Stimulated activated CD4-positive, alpha-beta T cell treated with anti-CD3 and anti-CD28 coated beads, Interleukin-2, amount 100 ng/mL, for 24 hours (primary cell): ENCODE measurements around the gene CCDC17.

Experiments used
- DNase-seq, 2 donors: peaks; one replicate each; pipeline ENCODE4 v3.0.0-alpha.2; 2020

The CCDC17 gene

DNA sequence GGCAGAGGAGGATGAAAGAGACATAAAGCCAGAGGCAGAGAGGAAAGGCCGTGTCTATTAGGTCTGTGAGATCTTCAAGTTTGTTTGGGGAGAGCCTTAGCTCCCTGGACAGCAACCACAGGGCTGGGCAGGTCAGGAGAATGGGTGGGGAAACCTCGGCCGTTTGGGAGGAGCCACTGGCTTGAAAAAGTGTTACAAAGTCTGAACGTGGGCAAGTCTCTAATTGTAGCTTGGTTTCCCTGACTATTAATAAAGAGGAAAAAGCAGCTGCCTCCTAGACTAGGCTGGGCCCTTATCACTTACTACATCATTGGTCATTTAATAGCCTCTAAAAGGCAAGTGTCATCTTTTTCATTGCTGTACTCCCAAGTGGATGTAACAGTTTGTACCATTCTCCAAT, at the start of gene CCDC17:
CCDC17 (minus strand) TSS at position 83 of the 400 bp plus-strand sequence. CDS start 145 bp downstream, outside the sequence.
- no peak for DNase-seq

DNA sequence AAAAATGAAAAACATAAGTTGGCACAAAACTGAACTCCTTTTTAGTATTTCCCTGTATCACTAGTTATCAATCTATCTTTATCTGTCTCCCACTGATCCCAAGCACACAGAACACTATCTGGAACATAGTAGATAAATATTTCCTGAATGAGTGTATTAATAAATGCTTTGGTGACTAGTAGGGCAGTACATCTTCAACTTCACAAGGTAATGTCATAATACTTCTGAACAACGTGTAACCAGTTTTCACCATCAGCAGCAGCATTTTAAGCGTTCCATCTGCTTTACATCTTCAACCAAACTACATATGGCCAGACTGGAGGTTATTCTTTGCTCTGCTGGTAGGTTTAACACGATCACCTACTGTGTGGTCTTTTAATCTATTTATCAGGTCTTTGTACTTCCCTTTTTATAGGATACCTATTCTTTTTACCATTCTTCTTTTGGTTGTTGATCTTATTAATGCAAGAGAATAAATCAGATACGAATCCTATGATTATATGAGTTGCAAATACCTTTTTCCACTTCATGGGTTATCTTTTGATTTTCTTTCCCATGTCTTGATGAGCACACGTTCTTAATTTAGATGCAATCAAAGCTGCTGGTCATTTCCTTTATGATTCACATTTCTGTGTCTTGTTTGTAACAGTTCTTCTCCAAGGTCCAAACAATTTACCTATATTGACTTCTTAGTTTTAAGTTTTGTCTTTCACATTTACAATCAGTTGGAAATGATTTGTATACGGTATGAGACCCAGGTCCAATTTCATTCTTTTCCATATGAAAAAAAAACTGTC, 46.2 kb upstream of the CCDC17 start:
- no peak for DNase-seq

- no peak for DNase-seq
Measured at GRCh38 chr1:45669379-45669778, 45.5 kb upstream of the CCDC17 start.

DNA sequence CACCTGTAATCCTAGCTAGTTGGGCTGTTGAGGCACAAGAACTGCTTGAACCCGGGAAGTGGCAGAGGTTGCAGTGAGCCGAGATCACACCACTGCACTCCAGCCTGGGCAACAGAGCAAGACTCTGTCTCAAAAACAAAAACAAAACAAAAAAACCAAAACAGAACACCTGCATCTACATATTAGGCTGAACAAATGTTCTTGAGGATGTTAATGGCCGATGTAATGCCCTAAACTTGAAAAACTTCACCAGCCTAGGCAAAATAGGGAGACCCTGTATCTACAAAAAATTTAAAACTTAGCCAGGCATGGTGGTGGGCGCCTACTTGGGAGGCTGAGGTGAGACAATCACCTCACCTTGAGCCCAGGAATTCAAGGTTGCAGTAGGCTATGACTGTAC, 44.7 kb upstream of the CCDC17 start:
- no peak for DNase-seq

DNA sequence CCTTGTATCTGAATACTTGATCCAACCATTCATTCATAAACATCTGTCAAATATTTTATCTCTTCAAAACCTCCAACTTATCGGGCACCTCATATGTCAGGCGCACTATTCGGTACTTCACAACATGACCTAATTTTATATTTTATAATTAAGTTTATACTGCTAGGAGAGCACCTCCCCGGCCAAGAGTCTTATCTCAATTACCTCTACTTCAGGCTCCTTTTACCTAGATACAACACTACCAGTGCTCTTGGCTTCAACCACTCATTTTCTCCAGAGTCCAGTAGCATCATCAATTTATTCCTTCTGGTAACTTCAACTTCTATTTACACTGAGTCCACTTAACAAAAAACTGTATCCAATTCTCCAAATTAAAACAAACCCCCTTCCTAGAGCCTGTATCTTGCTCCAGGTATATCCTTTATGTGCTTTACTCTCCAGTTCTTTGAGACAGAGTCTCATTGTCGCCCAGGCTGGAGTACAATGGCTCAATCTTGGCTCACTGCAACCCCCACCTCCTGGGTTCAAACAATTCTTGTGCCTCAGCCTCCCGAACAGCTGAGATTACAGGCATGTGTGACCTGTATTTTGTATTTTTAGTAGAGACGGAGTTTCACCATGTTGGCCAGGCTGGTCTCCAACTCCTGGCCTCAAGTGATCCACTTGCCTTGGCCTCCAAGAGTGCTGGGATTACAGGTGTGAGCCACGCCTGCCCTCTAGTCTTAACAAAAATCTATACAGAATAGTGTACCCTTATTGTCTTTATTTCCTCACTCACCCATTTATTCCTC, 43.7 kb upstream of the CCDC17 start:
- no peak for DNase-seq

DNA sequence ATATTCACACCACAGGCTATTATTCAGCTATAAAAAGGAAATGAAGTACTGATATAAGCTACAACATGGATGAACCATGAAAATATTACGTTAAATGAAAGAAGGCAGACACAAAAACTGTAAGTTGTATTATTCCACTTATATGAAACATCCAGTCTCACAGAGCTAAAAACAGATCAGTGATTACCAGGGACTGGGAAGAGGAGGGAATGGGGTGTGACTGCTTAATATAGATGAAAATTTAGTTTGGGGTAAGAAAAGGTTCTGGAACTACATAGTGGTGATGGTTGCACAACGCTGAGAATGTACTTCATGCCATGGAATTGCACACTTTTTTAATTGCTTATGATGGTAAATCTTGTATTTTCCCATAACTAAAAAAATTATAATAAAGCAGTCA, 43.0 kb upstream of the CCDC17 start:
- DNase-seq = no peak

DNA sequence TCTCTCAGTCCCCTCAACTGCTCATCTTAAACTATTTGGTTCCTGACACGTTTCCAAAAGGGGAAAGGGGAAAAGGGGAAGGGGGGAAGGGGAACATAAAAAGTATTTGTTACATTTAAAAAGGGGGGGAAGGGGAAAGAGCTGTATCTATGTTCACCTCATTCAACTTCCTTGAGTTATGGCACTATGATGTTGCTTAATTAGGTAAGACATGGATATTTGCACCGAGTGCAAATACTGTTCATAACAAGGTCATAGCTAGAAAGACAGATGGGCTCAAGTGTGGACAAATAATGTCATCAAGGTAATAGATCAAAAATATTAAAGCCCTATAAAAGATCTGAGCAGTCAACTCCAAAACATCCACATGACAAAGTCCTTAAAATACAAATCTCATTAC, 36.5 kb upstream of the CCDC17 start:
- no peak for DNase-seq

GRCh38 chr1:45659222-45659621, 35.4 kb upstream of the CCDC17 start:
- DNase-seq = no peak

GRCh38 chr1:45658171-45658570, 34.3 kb upstream of the CCDC17 start:
- no peak for DNase-seq

GRCh38 chr1:45656573-45657226, 32.8 kb upstream of the CCDC17 start:
- no peak for DNase-seq

- no peak for DNase-seq
Measured at GRCh38 chr1:45654540-45655280, 30.9 kb upstream of the CCDC17 start.

- no peak for DNase-seq
Measured at GRCh38 chr1:45647248-45648021, 23.6 kb upstream of the CCDC17 start.

DNA sequence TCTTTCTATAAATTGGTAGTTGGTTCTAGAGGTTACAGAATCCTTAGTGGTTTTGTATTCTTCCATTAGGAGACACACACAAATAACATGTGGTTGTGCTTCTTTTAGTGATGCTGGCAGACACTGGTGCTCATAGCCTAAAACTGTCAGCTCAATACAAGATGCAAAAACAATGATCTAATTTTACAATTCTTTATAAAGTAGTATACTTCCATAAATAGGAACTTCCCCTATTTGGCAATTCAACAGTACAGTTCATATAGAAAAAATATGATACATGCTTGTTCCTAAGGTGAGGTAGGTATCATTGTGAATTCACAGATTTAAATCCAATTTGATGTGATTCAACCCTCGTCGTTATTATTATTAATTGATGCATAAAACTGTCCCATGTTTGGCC, 20.8 kb upstream of the CCDC17 start:
- DNase-seq = no peak

GRCh38 chr1:45643978-45644377, 20.1 kb upstream of the CCDC17 start:
- no peak for DNase-seq

GRCh38 chr1:45643321-45643720, 19.5 kb upstream of the CCDC17 start:
- no peak for DNase-seq

- DNase-seq = no peak
Measured at GRCh38 chr1:45640293-45640692, 16.4 kb upstream of the CCDC17 start.

GRCh38 chr1:45635211-45635610, 11.4 kb upstream of the CCDC17 start:
- no peak for DNase-seq

GRCh38 chr1:45630429-45630828, 6.6 kb upstream of the CCDC17 start:
- no peak for DNase-seq

DNA sequence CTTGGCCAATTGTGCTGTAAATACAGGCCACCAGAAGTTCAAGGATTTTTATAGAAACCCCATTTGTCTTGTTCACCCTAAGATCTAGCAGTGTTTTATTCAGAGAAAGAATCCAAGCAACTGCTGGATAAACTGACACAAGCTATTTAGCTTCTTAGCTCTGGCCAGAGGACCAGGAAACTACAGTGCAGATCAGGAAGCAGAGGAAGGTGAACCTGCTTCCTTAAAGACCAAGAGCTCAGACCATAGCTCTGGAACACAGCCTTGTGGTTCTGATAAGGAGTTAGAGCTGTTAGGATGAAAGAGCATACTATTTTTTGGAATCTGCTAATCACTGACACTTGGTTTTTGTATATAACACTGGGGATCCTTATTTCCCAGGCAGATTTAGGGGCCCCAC, 5.2 kb upstream of the CCDC17 start:
- no peak for DNase-seq

DNA sequence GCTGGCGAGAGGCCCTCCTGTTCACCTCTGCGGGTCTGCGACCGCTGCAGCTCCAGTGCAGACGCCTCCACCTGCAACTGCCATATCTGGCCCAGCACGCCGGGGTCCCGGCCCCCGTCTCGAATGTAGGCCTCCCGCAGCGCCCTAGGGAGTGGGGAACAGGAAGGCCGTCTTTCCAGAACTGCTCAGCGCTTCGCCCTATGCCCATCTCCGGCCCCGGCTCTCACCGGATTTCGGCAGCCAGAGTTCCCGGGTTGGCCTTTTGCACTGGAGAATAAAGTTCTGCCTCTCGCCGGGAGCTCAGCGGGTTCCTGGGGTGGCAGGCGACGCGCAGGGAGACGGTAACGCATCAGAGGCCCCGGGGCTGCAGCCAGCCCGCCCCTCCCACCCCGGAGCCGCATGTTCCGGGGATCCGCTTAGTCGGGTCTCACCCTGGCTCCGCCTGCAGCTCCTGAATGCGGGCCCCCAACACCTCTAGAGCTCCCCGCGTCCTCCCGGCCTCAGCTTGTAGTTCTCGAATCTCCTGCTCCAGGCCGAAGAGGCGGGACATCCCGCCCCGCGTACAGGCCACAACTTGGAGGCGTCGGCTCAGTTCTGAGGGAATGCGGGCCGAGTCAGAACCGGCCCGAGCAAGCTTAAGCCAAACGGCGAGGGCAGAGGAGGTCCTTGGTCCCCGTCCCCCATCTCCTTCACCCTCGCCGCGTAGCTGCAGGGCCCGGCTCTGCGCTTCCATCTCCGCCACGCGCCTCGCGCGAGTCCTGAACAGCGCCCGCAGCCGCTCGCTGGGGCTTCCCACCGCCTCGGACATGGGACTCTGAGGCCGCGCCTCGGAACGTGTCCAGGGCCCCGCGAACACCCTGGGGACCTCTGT, 1.1 kb downstream of the CCDC17 start:
- no peak for DNase-seq

DNA sequence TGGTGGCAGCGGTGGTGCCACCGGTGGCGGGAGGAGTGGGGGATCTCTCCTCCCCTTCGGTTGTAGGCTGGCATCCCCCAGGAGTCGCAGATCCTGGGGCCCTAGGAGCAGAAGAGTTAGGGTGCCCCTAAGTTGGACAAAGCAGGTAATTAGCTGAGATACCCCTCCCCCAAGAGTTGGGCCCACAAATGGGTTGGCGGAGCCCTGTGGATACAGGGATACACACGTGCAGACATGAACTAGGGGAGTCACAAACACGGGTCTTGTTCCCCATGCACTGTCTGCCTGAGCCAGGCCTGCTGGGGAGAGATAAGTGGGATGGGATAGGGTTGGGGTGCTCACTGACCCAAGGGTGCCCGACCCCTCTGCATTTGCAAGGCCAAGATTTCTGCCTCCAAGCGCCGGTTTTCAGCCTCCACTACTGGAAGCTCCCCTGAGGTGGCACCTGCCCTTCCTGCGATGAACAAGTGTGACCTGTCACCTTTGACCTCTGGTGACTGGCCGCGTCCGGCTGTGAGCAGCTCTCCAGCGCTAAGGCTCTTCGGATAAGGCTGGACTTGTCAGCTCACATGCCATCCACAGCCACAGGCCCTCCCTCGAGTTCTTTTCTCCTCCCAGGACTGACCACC, 1.8 kb downstream of the CCDC17 start:
- no peak for DNase-seq
